GM06990 (cell line): ENCODE results near the gene PLXDC2.

ENCODE experiments used
- DNase-seq: peaks from one replicate; pipeline ENCODE4 v3.0.0-alpha.2; 2011; ENCODE audit not compliant: insufficient read length; ENCODE audit errors: extremely low read depth
- H3K27me3 ChIP-seq: replicated peaks from 2 replicates; pipeline ENCODE4 v1.6.0; 2011; ENCODE audit warnings: low read length; ENCODE audit not compliant: control insufficient read depth, insufficient read depth
- H3K36me3 ChIP-seq: 2 replicates; pipeline ENCODE4 v1.5.1; 2011; ENCODE audit warnings: low read length; ENCODE audit not compliant: control insufficient read depth, insufficient read depth
- H3K4me3 ChIP-seq: replicated peaks from 2 replicates; pipeline ENCODE4 v1.5.1; 2011; ENCODE audit warnings: low read depth, mild to moderate bottlenecking, control low read depth, low read length
- CTCF ChIP-seq: IDR thresholded peaks from 2 replicates; pipeline ENCODE4 v1.5.1; 2011; ENCODE audit warnings: low read length, control low read depth, mild to moderate bottlenecking, inconsistent platforms; ENCODE audit not compliant: insufficient read depth, poor library complexity, severe bottlenecking

Gene PLXDC2

GRCh38 chr10:19877466-19878255 is 61.4 kb downstream of the PLXDC2 start:
- TF ChIP-seq CTCF, result no peak
- Histone ChIP-seq H3K36me3 (no peaks in the 10 kb centered on the region), H3K27me3 (no peaks in the 10 kb centered on the region), H3K4me3 (no peak overlapping the region)
- DNase-seq, result no peak

- no peak for TF ChIP-seq CTCF
These were observed 66.4 kb downstream of the PLXDC2 start for GRCh38 chr10:19882621-19883020.

GRCh38 chr10:19888061-19888660 is 71.9 kb downstream of the PLXDC2 start:
- no peak for TF ChIP-seq CTCF
- Histone ChIP-seq H3K27me3 (no peaks in the 10 kb centered on the region), H3K4me3 (no peak overlapping the region), H3K36me3 (no peaks in the 10 kb centered on the region)
- DNase-seq, result no peak

More at GRCh38 chr10:19882621-19883020, 66.4 kb downstream of the PLXDC2 start:
- Histone ChIP-seq H3K36me3 (no peaks in the 10 kb centered on the region), H3K27me3 (no peaks in the 10 kb centered on the region), H3K4me3 (no peak overlapping the region)
- no peak for DNase-seq

GRCh38 chr10:19889256-19889655 is 73.0 kb downstream of the PLXDC2 start:
- TF ChIP-seq CTCF, result no peak
- H3K4me3 ChIP-seq, result no peak overlapping the region
- H3K36me3 ChIP-seq, result no peaks in the 10 kb centered on the region
- no peak for DNase-seq
- no peaks in the 10 kb centered on the region for H3K27me3 ChIP-seq

- Histone ChIP-seq H3K4me3 (no peak overlapping the region), H3K27me3 (no peaks in the 10 kb centered on the region), H3K36me3 (no peaks in the 10 kb centered on the region)
- no peak for TF ChIP-seq CTCF
- DNase-seq, result no peak
These were observed 75.2 kb downstream of the PLXDC2 start for GRCh38 chr10:19891429-19891828.

GRCh38 chr10:19892270-19892669 is 76.0 kb downstream of the PLXDC2 start:
- H3K27me3 ChIP-seq, result no peaks in the 10 kb centered on the region
- H3K36me3 ChIP-seq, result no peaks in the 10 kb centered on the region
- no peak for TF ChIP-seq CTCF
- H3K4me3 ChIP-seq, result no peak overlapping the region
- no peak for DNase-seq
